Tibial nerve (tissue), 4 donors: Measurements from ENCODE around the gene ANKRD18B.
"Not testable (repeated sequence)": the region's sequence is repeated elsewhere in the genome, so short reads cannot be mapped to it uniquely, and the experiment has no call there.

Experiments
- CTCF ChIP-seq, 5 experiments: fragments of 200-600 bp in 3 of 5; fragments of 450-650 bp in 2 of 5; sonication (generic) in 3 of 5; IDR thresholded peaks; one replicate each; pipeline ENCODE4 v1.5.1; 2016 to 2019; ENCODE audit warnings: antibody characterized with exemption in 5 of 5, mild to moderate bottlenecking in 3 of 5, moderate library complexity in 2 of 5
- EP300 ChIP-seq, 2 donors: sonication (generic); formaldehyde crosslinking; IDR thresholded peaks; one replicate each; pipeline ENCODE4 v1.6.1; 2017; ENCODE audit warnings: antibody characterized with exemption in 2 of 2, mild to moderate bottlenecking in 1 of 2
- POLR2A ChIP-seq, 2 donors: fragments of 450-650 bp; IDR thresholded peaks; one replicate each; pipeline ENCODE4 v1.6.1; 2017; ENCODE audit warnings: antibody characterized with exemption in 2 of 2, mild to moderate bottlenecking in 2 of 2, moderate library complexity in 2 of 2

- not testable (repeated sequence) for TF ChIP-seq EP300, CTCF, POLR2A (IDR thresholded peaks at IDR 0.05)
These were observed at the start of gene ANKRD18B for GRCh38 chr9:33523397-33524305.
